ENCODE data around the gene FAU.

The FAU gene

DNA sequence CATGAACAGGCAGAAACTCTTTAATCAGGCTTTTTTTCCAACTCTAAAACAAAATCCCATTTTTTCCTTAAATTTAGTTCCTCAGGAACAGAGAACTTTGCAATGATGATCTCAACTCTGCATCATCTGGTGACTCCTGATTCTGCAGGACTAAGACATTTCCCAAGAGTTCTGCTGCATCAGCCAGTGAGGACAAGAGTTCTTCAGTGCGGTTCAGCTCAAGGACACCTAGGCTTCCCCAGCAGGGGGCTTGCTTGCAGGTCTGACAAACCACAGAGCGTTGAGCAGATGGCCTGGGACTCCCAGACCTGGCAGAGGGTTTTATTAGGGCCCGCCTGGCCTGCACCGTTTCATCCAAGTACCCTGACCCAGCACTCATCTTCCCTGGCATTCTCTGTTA is 44.5 kb downstream of the FAU start:
- DNase-seq (ENCODE audit: extremely low read depth, insufficient read length), result no peak
- TF ChIP-seq, protein P1, sequence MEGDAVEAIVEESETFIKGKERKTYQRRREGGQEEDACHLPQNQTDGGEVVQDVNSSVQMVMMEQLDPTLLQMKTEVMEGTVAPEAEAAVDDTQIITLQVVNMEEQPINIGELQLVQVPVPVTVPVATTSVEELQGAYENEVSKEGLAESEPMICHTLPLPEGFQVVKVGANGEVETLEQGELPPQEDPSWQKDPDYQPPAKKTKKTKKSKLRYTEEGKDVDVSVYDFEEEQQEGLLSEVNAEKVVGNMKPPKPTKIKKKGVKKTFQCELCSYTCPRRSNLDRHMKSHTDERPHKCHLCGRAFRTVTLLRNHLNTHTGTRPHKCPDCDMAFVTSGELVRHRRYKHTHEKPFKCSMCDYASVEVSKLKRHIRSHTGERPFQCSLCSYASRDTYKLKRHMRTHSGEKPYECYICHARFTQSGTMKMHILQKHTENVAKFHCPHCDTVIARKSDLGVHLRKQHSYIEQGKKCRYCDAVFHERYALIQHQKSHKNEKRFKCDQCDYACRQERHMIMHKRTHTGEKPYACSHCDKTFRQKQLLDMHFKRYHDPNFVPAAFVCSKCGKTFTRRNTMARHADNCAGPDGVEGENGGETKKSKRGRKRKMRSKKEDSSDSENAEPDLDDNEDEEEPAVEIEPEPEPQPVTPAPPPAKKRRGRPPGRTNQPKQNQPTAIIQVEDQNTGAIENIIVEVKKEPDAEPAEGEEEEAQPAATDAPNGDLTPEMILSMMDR (IDR thresholded peaks at IDR 0.05; ENCODE audit: insufficient read depth, low read length, poor library complexity, severe bottlenecking), result no peak
- H3K27me3 ChIP-seq (replicated peaks; ENCODE audit: control insufficient read depth, insufficient read depth, low read length), result no peaks in the 10 kb centered on the region
- H3K4me3 ChIP-seq (replicated peaks; ENCODE audit: low read depth, low read length), result no peak overlapping the region
- H3K36me3 ChIP-seq (ENCODE audit: control insufficient read depth, insufficient read depth, low read length), result peaks cover 17% of the 10 kb centered on the region

DNA sequence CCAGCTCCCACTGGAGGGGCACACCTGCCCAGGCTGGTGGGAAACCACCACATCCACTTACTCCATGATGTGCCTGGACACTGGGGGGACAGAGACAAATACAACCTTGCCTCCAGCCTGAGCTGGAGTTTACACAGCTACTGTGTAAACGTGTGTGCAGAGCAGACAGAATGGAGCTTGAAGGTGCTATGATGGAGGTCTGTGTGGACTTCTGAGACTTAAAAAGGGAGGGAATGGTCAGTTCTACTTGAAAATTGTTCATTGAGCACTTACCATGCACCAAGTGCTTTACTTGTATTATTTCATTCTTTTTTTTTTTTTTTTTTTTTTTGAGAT is 49.3 kb downstream of the FAU start:
- TF ChIP-seq, protein P1 (IDR thresholded peaks at IDR 0.05; ENCODE audit: insufficient read depth, low read length, poor library complexity, severe bottlenecking), result no peak
- Histone ChIP-seq H3K36me3 (ENCODE audit: control insufficient read depth, insufficient read depth, low read length) (peaks cover 7% of the 10 kb centered on the region), H3K27me3 (replicated peaks; ENCODE audit: control insufficient read depth, insufficient read depth, low read length) (no peaks in the 10 kb centered on the region), H3K4me3 (replicated peaks; ENCODE audit: low read depth, low read length) (no peak overlapping the region)
- DNase-seq (ENCODE audit: extremely low read depth, insufficient read length), result no peak

DNA sequence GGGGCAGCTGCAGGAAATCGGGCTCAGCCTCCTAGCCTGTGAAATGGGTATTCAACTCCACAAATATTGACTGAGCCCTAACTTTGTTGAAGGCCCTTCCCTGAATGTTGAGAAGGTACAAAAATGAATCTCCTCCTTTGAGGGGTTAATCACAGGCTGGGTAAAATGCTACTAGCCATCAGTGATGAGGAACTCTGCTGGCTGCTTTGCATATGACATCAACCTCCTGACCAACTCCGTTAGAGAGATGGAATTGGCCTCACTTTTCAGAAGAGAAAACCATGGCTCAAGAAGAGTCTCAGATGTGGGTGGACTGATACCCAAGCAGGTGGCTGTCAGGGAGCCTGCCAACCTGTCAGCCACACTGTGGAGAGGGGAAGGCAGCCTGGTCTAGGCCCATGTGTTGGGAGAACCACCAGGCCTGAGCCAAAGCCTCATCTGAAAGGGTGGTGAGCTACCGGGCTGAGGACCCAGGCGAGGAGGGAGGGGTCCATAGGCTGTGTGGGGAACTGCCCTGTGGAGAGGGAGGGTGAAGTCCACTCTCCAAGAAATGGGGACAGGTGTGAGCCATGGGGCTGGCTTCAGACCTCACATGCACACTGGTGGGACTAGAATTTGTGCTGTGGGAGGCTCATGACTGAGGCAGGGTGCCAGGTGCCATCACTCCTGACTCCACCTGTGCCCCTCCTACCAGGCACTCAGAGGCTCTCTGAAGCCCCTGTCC is 49.9 kb downstream of the FAU start:
- Histone ChIP-seq H3K4me3 (replicated peaks; ENCODE audit: low read depth, low read length) (no peak overlapping the region), H3K36me3 (ENCODE audit: control insufficient read depth, insufficient read depth, low read length) (peaks cover 3% of the 10 kb centered on the region), H3K27me3 (replicated peaks; ENCODE audit: control insufficient read depth, insufficient read depth, low read length) (no peaks in the 10 kb centered on the region)
- DNase-seq (ENCODE audit: extremely low read depth, insufficient read length), result no peak
- TF ChIP-seq, protein P1 (IDR thresholded peaks at IDR 0.05; ENCODE audit: insufficient read depth, low read length, poor library complexity, severe bottlenecking), result no peak

Data from GM06990 (cell line).